Neural crest cell (in vitro differentiated cells): ENCODE results near the gene RBPMS2. TPM values are rescaled to one million over a fixed set of nuclear protein-coding genes. Genes with fewer than 3 reads are reported as not detected.

Experiments used
- DNase-seq: peaks from one replicate; pipeline ENCODE4 v3.0.0; 2021; ENCODE audit warnings: low read depth, mixed read lengths, low spot score
- H3K27ac Mint-ChIP-seq: one replicate; pipeline ENCODE4 v1.8.0; 2021; ENCODE audit warnings: mild to moderate bottlenecking, mixed read lengths; ENCODE audit not compliant: unreplicated experiment
- H3K27me3 Mint-ChIP-seq: 2 replicates; pipeline ENCODE4 v1.8.0; 2021; ENCODE audit warnings: low read depth, mild to moderate bottlenecking, mixed read lengths
- H3K36me3 Mint-ChIP-seq: 2 replicates; pipeline ENCODE4 v1.8.0; 2021; ENCODE audit warnings: low read depth, mild to moderate bottlenecking, mixed read lengths
- H3K4me1 Mint-ChIP-seq: 2 replicates; pipeline ENCODE4 v1.8.0; 2021; ENCODE audit warnings: mixed read lengths
- H3K4me3 Mint-ChIP-seq: one replicate; pipeline ENCODE4 v1.8.0; 2021; ENCODE audit warnings: mild to moderate bottlenecking, mixed read lengths
- H3K9me3 Mint-ChIP-seq: 2 replicates; pipeline ENCODE4 v1.8.0; 2021; ENCODE audit warnings: mixed read lengths
- total RNA-seq: library from RNA; stranded (reverse); gene quantifications from 2 replicates; pipeline ENCODE4 v1.2.1, GENCODE V29; 2021
- TF ChIP-seq, protein P1 (sequence below): fragments of 200-600 bp; sonication (generic); conservative IDR thresholded peaks from 2 replicates; pipeline ENCODE4 v1.5.0; 2021; ENCODE audit warnings: antibody characterized with exemption, mild to moderate bottlenecking

Gene RBPMS2
- total RNA-seq, 1 donor from 2014 or later: 40.3 TPM

DNA sequence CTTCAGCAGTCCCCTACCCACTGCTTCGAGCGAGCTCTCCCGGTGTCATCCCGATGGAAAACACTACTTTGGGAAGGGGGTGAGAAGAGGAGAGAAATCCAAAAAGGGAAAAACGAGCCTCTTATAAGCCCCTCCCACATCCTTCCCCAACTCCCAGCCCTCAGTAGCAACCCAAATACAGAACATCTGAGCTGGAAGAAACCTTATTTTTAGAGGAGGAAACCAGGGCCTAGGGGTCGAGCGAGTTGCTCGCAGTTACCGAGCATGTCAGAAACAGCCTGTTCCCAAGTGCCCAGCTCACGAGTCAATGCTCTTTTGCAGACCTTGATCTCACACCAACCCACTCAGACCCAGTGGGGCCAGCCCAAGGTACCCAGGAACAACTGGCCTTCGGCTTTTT is 14.2 kb downstream of the RBPMS2 start:
- Mint-ChIP-seq H3K4me1 (no peaks in the 10 kb centered on the region), H3K36me3 (no peaks in the 10 kb centered on the region), H3K4me3 (no peak overlapping the region), H3K27ac (no peak overlapping the region), H3K27me3 (no peaks in the 10 kb centered on the region), H3K9me3 (no peaks in the 10 kb centered on the region)
- TF ChIP-seq, protein P1, sequence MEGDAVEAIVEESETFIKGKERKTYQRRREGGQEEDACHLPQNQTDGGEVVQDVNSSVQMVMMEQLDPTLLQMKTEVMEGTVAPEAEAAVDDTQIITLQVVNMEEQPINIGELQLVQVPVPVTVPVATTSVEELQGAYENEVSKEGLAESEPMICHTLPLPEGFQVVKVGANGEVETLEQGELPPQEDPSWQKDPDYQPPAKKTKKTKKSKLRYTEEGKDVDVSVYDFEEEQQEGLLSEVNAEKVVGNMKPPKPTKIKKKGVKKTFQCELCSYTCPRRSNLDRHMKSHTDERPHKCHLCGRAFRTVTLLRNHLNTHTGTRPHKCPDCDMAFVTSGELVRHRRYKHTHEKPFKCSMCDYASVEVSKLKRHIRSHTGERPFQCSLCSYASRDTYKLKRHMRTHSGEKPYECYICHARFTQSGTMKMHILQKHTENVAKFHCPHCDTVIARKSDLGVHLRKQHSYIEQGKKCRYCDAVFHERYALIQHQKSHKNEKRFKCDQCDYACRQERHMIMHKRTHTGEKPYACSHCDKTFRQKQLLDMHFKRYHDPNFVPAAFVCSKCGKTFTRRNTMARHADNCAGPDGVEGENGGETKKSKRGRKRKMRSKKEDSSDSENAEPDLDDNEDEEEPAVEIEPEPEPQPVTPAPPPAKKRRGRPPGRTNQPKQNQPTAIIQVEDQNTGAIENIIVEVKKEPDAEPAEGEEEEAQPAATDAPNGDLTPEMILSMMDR: no peak
- no peak for DNase-seq

DNA sequence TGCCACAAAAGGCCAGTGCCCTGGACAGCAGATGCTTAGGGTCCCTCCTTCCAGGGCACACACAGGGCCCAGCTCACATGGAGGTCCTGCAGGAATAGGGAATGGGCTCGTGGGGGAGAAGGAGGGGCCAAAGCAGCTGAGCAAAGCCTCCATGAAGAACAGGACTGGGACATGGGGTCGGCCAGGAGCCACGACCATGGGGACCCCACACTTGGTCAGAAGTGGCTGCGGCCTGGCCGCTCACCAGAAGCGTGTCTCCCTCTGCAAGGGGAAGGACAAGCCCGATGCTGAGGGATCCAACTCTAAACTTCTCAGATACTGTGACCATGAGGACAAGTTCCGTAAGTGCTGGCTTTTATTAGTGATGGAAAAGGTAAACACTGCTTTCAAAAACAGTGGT is 15.3 kb downstream of the RBPMS2 start:
- DNase-seq: no peak
- no peaks in the 10 kb centered on the region for H3K4me1 Mint-ChIP-seq
- no peaks in the 10 kb centered on the region for H3K36me3 Mint-ChIP-seq
- no peak overlapping the region for H3K27ac Mint-ChIP-seq
- H3K9me3 Mint-ChIP-seq: no peaks in the 10 kb centered on the region
- TF ChIP-seq, protein P1: no peak
- H3K27me3 Mint-ChIP-seq: no peaks in the 10 kb centered on the region
- no peak overlapping the region for H3K4me3 Mint-ChIP-seq

DNA sequence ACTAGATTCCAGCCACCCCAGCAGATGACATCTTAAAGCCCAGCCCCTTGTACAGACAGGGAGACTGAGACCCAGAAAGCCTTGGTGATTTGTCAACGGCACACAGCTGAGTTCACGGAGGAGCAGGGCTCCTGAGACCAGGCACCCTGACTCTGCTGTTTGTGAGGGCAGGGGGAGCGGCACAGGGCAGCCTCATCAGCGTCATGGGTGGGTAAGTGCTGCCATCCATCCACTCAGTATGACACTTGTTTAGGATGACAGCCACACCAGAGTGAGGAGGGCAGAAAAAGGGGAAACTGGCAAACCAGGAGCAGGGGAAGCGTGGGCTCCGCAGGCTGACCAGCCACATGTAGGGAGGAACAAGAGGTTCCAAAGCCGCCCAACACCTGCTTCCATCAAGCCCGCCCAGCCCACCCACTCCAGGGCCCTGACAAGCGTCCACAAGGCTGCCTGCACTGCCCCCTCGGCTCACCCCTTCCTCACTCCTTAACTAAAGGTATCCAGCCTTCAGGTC is 19.9 kb downstream of the RBPMS2 start:
- Mint-ChIP-seq H3K36me3 (peaks cover 4% of the 10 kb centered on the region), H3K9me3 (no peaks in the 10 kb centered on the region), H3K27me3 (no peaks in the 10 kb centered on the region), H3K4me1 (peaks cover 1% of the 10 kb centered on the region), H3K4me3 (no peak overlapping the region), H3K27ac (no peak overlapping the region)
- TF ChIP-seq, protein P1: no peak
- DNase-seq: no peak

DNA sequence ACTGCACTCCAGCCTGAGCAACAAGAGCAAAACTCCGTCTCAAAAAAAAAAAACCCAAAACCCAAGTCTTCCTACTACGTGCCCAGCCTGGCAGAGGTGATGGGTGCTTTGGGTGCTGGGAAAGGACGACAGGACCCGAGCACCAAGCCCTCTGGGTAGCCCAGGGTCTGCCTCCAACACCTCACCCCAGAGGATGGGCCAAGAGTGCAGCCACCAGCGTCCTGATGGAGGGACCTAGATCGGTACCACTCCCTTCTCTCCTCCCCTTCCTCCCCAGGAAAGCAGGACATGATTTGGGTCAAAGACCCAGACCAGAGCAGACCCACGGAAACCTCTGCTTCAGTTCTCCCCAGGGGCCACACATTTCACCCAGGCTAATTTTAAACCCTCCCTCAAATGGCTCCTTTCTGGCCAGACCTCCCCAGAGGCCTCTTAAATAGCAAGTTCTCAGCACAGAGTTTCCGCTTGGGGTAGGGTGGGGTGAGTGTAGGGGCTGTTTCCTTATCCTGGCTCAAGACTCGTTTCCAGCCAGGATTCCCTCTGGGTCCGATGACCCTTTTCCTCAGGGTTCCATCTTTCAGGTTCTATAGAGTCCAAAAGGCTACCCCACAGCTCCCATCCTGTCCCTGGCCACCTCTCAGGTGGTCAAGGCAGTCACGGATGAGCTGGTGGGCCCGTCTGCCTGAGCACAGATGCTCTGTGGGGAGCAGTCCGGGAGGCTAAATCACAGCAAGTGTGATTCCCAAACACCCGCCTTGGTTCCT is 20.5 kb downstream of the RBPMS2 start:
- DNase-seq: no peak
- Mint-ChIP-seq H3K4me3 (no peak overlapping the region), H3K27me3 (no peaks in the 10 kb centered on the region), H3K9me3 (no peaks in the 10 kb centered on the region), H3K4me1 (peaks cover 7% of the 10 kb centered on the region), H3K27ac (no peak overlapping the region), H3K36me3 (peaks cover 4% of the 10 kb centered on the region)
- TF ChIP-seq, protein P1: no peak

DNA sequence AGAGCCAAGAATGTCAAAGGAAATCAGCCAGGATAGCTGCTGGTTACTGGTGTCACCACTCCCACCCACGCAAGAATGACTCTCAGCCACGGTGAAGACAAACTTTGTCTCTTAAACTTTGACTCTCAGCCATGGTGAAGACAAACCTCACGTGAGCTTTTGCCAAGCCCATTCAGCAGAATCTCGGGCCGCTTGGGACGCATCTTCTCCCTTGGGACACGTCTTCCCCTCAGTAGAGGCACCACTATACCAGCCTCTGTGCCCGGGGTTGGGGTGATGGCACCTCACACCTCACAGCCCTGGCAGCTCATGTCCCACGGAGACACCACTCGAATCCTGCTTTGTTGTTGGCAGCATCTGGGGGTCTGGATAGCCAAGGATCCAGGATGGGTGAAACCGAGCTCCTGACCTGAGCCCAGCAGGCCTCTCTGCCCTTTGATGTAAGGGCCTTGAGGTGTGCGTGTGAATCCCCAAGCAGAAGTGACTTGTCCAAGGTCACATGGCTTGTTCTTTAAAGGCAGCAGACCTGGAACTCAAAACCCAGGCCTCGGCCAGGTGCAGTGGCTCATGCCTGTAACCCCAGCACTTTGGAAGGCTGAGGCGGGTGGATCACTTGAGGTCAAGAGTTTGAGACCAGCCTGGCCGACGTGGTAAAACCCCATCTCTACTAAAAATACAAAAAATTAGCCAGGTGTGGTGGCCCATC is 21.8 kb downstream of the RBPMS2 start:
- Mint-ChIP-seq H3K4me1 (peaks cover 7% of the 10 kb centered on the region), H3K27me3 (no peaks in the 10 kb centered on the region), H3K36me3 (peaks cover 4% of the 10 kb centered on the region), H3K4me3 (no peak overlapping the region), H3K9me3 (no peaks in the 10 kb centered on the region), H3K27ac (no peak overlapping the region)
- TF ChIP-seq, protein P1: no peak
- DNase-seq: no peak
